Stimulated activated CD8-positive, alpha-beta memory T cell treated with anti-CD3 and anti-CD28 coated beads, Interleukin-12 subunit alpha, Interleukin-12 subunit beta, amount 100 ng/mL, for 4 hours (primary cell): ENCODE results near the gene CLSTN2.

Experiments used
- DNase-seq: peaks from one replicate; pipeline ENCODE4 v3.0.0-alpha.2; 2020; ENCODE audit warnings: low read depth

CLSTN2 gene

GRCh38 chr3:140093742-140094141, 158.8 kb downstream of the CLSTN2 start:
- DNase-seq, result no peak

GRCh38 chr3:140094487-140094886, 159.5 kb downstream of the CLSTN2 start:
- no peak for DNase-seq

- no peak for DNase-seq
Observed at GRCh38 chr3:140096037-140096436, 161.1 kb downstream of the CLSTN2 start.

GRCh38 chr3:140097874-140098635, 163.1 kb downstream of the CLSTN2 start:
- DNase-seq, result no peak

- DNase-seq, result no peak
Observed at GRCh38 chr3:140100479-140100878, 165.5 kb downstream of the CLSTN2 start.

GRCh38 chr3:140103166-140103565, 168.2 kb downstream of the CLSTN2 start:
- no peak for DNase-seq

- no peak for DNase-seq
Observed at GRCh38 chr3:140103986-140104645, 169.1 kb downstream of the CLSTN2 start.

GRCh38 chr3:140113996-140114788, 179.2 kb downstream of the CLSTN2 start:
- DNase-seq, result no peak

- no peak for DNase-seq
Observed at GRCh38 chr3:140114789-140115080, 179.8 kb downstream of the CLSTN2 start.

- no peak for DNase-seq
Observed at GRCh38 chr3:140117096-140117526, 182.1 kb downstream of the CLSTN2 start.

- DNase-seq, result no peak
Observed at GRCh38 chr3:140122183-140122582, 187.2 kb downstream of the CLSTN2 start.

- no peak for DNase-seq
Observed at GRCh38 chr3:140128217-140128616, 193.2 kb downstream of the CLSTN2 start.

- DNase-seq, result no peak
Observed at GRCh38 chr3:140128631-140129030, 193.6 kb downstream of the CLSTN2 start.

- no peak for DNase-seq
Observed at GRCh38 chr3:140129768-140130284, 194.8 kb downstream of the CLSTN2 start.

GRCh38 chr3:140131895-140132294, 196.9 kb downstream of the CLSTN2 start:
- DNase-seq, result no peak

- no peak for DNase-seq
Observed at GRCh38 chr3:140134231-140134965, 199.4 kb downstream of the CLSTN2 start.

GRCh38 chr3:140135461-140135860, 200.5 kb downstream of the CLSTN2 start:
- no peak for DNase-seq

GRCh38 chr3:140143367-140144069, 208.5 kb downstream of the CLSTN2 start:
- DNase-seq, result no peak

- no peak for DNase-seq
Observed at GRCh38 chr3:140145528-140145927, 210.5 kb downstream of the CLSTN2 start.

- no peak for DNase-seq
Observed at GRCh38 chr3:140146668-140147067, 211.7 kb downstream of the CLSTN2 start.

GRCh38 chr3:140147965-140148490, 213.0 kb downstream of the CLSTN2 start:
- DNase-seq, result no peak
